GM19395 (cell line): ENCODE results near the gene CDH4.

Experiments used
- ATAC-seq: cut with Tn5 transposase; IDR thresholded peaks from one replicate; pipeline ENCODE4 v1.9.1; 2021; ENCODE audit warnings: mild to moderate bottlenecking, moderate library complexity; ENCODE audit not compliant: unreplicated experiment

The CDH4 gene

GRCh38 chr20:61816606-61817460 lies 564.8 kb downstream of the CDH4 start:
- no peak for ATAC-seq

GRCh38 chr20:61817575-61817974 lies 565.5 kb downstream of the CDH4 start:
- no peak for ATAC-seq

- no peak for ATAC-seq
Measured at GRCh38 chr20:61818746-61819573, 566.9 kb downstream of the CDH4 start.

GRCh38 chr20:61819574-61819846 lies 567.4 kb downstream of the CDH4 start:
- no peak for ATAC-seq

- ATAC-seq: no peak
Measured at GRCh38 chr20:61819921-61820825, 568.1 kb downstream of the CDH4 start.

GRCh38 chr20:61821735-61822134 lies 569.7 kb downstream of the CDH4 start:
- ATAC-seq: no peak

GRCh38 chr20:61822396-61822795 lies 570.3 kb downstream of the CDH4 start:
- ATAC-seq: no peak

GRCh38 chr20:61823242-61823641 lies 571.2 kb downstream of the CDH4 start:
- no peak for ATAC-seq

- ATAC-seq: no peak
Measured at GRCh38 chr20:61828891-61829290, 576.8 kb downstream of the CDH4 start.

- ATAC-seq: no peak
Measured at GRCh38 chr20:61829526-61829925, 577.5 kb downstream of the CDH4 start.

GRCh38 chr20:61830241-61830930 lies 578.3 kb downstream of the CDH4 start:
- ATAC-seq: no peak

- ATAC-seq: no peak
Measured at GRCh38 chr20:61830991-61831390, 578.9 kb downstream of the CDH4 start.

- no peak for ATAC-seq
Measured at GRCh38 chr20:61832181-61832580, 580.1 kb downstream of the CDH4 start.

- no peak for ATAC-seq
Measured at GRCh38 chr20:61833807-61834610, 581.9 kb downstream of the CDH4 start.

- ATAC-seq: no peak
Measured at GRCh38 chr20:61835301-61835700, 583.2 kb downstream of the CDH4 start.

- no peak for ATAC-seq
Measured at GRCh38 chr20:61835791-61836350, 583.8 kb downstream of the CDH4 start.

- ATAC-seq: no peak
Measured at GRCh38 chr20:61837200-61837599, 585.1 kb downstream of the CDH4 start.

GRCh38 chr20:61839223-61839911 lies 587.3 kb downstream of the CDH4 start:
- ATAC-seq: no peak
